OCI-LY3 (cell line): ENCODE results near the gene DOK3.

ENCODE experiments used
- H2AFZ ChIP-seq: fragments of 200-600, 300-600 bp; shearing (Covaris generic); 2 replicates; pipeline ENCODE4 v1.6.0; 2014; ENCODE audit warnings: antibody characterized with exemption, low read depth, low read length
- H3K27ac ChIP-seq: fragments of 200-600, 300-600 bp; sonication (generic); 2 replicates; pipeline ENCODE4 v1.5.1; 2014; ENCODE audit warnings: mild to moderate bottlenecking, low read length, moderate library complexity, mixed read lengths
- H3K27me3 ChIP-seq: fragments of 200-600, 300-600 bp; sonication (generic); 2 replicates; pipeline ENCODE4 v1.6.1; 2014; ENCODE audit warnings: low read depth, low read length, mixed read lengths
- H3K36me3 ChIP-seq: fragments of 200-600, 300-600 bp; sonication (generic); replicated peaks from 2 replicates; pipeline ENCODE3; 2014; ENCODE audit warnings: low read depth, low read length, mixed read lengths
- H3K4me1 ChIP-seq: fragments of 300-600, 200-600 bp; sonication (generic); 2 replicates; pipeline ENCODE4 v1.6.1; 2014; ENCODE audit warnings: low read length, mixed read lengths
- H3K4me2 ChIP-seq: fragments of 200-600, 300-600 bp; sonication (generic); 2 replicates; pipeline ENCODE4 v1.6.1; 2014; ENCODE audit warnings: low read length, mixed read lengths
- H3K4me3 ChIP-seq: fragments of 300-600, 200-600 bp; sonication (generic); 2 replicates; pipeline ENCODE4 v1.5.1; 2014; ENCODE audit warnings: antibody characterized with exemption, mild to moderate bottlenecking, low read length, moderate library complexity
- H3K79me2 ChIP-seq: fragments of 300-600, 200-600 bp; shearing (Covaris generic); 2 replicates; pipeline ENCODE4 v1.6.1; 2014; ENCODE audit warnings: mild to moderate bottlenecking, low read length, mixed read lengths
- H3K9ac ChIP-seq: fragments of 300-600, 200-600 bp; shearing (Covaris generic); 2 replicates; pipeline ENCODE4 v1.6.0; 2014; ENCODE audit warnings: mild to moderate bottlenecking, low read length, moderate library complexity
- H3K9me3 ChIP-seq: fragments of 200-600, 300-600 bp; shearing (Covaris generic); 2 replicates; pipeline ENCODE4 v1.6.1; 2014; ENCODE audit warnings: low read length, mixed read lengths; ENCODE audit not compliant: insufficient read depth
- H4K20me1 ChIP-seq: fragments of 200-600, 300-600 bp; sonication (generic); 2 replicates; pipeline ENCODE4 v1.6.1; 2016; ENCODE audit warnings: low read length, mixed read lengths; ENCODE audit not compliant: insufficient read depth
- CTCF ChIP-seq: fragments of 200-600, 300-600 bp; sonication (generic); IDR thresholded peaks from 2 replicates; pipeline ENCODE4 v1.5.1; 2014; ENCODE audit warnings: antibody characterized with exemption, low read length, low read depth
- EZH2phosphoT487 ChIP-seq: fragments of 200-600 bp; shearing (Covaris generic); IDR thresholded peaks from 2 replicates; pipeline ENCODE4 v1.6.1; 2018; ENCODE audit warnings: antibody characterized with exemption, mixed run types, low read depth

The DOK3 gene

GRCh38 chr5:177545487-177546257 is 36.0 kb upstream of the DOK3 start:
- no peak for TF ChIP-seq EZH2phosphoT487
- no peak for TF ChIP-seq CTCF
- peaks cover 70% of the 10 kb centered on the region for H3K79me2 ChIP-seq
- H4K20me1 ChIP-seq: peaks cover 43% of the 10 kb centered on the region
- H3K4me2 ChIP-seq: no peak overlapping the region
- no peak overlapping the region for H2AFZ ChIP-seq
- no peaks in the 10 kb centered on the region for H3K4me1 ChIP-seq
- peaks cover 14% of the 10 kb centered on the region for H3K36me3 ChIP-seq
- H3K9ac ChIP-seq: no peak overlapping the region
- H3K27me3 ChIP-seq: no peaks in the 10 kb centered on the region
- no peak overlapping the region for H3K27ac ChIP-seq
- no peak overlapping the region for H3K4me3 ChIP-seq
- H3K9me3 ChIP-seq: no peaks in the 10 kb centered on the region

DNA sequence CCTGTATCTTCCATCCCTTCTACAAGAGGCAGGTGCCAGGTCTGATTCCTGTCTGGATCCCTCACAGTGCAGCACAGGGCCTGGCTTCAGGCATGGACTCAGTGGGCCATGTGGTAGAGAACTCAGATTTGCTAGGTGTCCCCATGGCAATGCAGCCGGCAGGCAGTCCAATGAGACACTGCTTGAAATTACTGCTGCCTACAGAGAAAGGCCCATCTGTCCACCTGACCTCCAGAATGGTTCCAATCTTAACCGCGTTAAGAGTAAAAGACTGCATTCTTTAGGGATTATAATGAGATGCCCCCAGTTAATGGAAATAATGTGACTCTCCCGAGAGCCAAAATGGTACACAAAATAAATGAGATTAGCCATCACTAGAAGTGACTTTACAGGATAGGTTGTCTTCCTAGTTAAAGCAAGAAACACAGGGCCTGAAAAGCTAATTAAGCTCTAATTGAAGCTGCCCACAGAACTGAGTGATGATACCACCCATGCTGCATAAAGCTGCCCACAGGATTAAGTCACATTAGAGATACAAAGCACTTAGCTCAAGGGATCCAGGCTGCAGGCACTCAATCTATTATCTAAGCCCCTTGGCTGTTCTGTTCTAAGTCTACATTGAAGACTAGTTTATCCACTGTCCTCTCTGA is 33.3 kb upstream of the DOK3 start:
- H3K79me2 ChIP-seq: peaks cover 63% of the 10 kb centered on the region
- no peak overlapping the region for H3K4me3 ChIP-seq
- no peak overlapping the region for H3K9ac ChIP-seq
- no peaks in the 10 kb centered on the region for H3K27me3 ChIP-seq
- peaks cover 44% of the 10 kb centered on the region for H4K20me1 ChIP-seq
- H3K4me2 ChIP-seq: no peak overlapping the region
- no peaks in the 10 kb centered on the region for H3K4me1 ChIP-seq
- H2AFZ ChIP-seq: no peak overlapping the region
- H3K9me3 ChIP-seq: no peaks in the 10 kb centered on the region
- no peak for TF ChIP-seq CTCF
- no peak for TF ChIP-seq EZH2phosphoT487
- H3K27ac ChIP-seq: no peak overlapping the region
- H3K36me3 ChIP-seq: peaks cover 19% of the 10 kb centered on the region

DNA sequence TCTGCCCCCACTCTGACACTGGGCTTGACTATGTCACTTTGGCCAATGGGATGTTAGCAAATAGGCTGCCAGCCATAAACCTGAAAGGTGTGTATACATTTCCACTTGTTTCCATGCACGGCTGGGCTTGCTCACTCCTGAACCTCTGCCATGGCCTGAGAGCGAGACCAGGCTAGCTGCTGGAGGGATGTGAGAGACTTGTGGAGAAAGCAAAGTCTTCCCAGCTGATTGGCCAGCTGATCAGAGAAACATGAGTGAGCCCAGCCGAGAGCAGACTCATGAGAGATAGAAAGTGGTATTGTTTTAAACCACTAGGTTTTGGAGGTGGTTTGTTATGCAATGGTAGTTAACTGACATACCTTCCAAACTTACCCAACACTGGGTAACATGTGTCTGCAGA is 30.8 kb upstream of the DOK3 start:
- no peaks in the 10 kb centered on the region for H3K9me3 ChIP-seq
- peaks cover 43% of the 10 kb centered on the region for H3K79me2 ChIP-seq
- H3K4me1 ChIP-seq: no peaks in the 10 kb centered on the region
- TF ChIP-seq CTCF: no peak
- no peak for TF ChIP-seq EZH2phosphoT487
- H3K4me2 ChIP-seq: no peak overlapping the region
- no peak overlapping the region for H3K4me3 ChIP-seq
- no peak overlapping the region for H3K27ac ChIP-seq
- no peaks in the 10 kb centered on the region for H3K27me3 ChIP-seq
- no peak overlapping the region for H2AFZ ChIP-seq
- peaks cover 32% of the 10 kb centered on the region for H3K36me3 ChIP-seq
- no peak overlapping the region for H3K9ac ChIP-seq
- H4K20me1 ChIP-seq: peaks cover 32% of the 10 kb centered on the region

DNA sequence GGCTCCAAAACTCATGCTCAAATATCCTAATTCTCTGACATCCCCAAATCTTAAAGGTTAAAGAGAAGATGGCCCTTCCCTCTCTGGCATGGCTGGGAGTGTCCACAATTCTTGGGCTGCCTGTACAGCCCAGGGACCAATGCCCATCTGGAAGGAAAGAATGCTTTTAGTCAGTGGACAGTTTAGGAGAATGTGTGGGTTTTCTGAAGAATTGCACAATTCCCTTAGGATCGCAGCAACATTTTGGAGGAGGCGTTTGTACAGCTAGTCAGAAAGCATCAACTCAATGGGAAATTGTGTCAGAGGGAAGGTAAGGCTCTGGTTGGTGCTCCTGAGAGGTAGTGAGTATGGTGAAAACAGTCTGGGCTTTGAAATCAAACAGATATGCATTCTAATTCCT is 29.8 kb upstream of the DOK3 start:
- peaks cover 32% of the 10 kb centered on the region for H4K20me1 ChIP-seq
- H3K36me3 ChIP-seq: peaks cover 32% of the 10 kb centered on the region
- H3K79me2 ChIP-seq: peaks cover 42% of the 10 kb centered on the region
- no peak overlapping the region for H3K4me2 ChIP-seq
- no peaks in the 10 kb centered on the region for H3K9me3 ChIP-seq
- H3K4me3 ChIP-seq: no peak overlapping the region
- TF ChIP-seq CTCF (no peak), EZH2phosphoT487 (no peak)
- H2AFZ ChIP-seq: no peak overlapping the region
- H3K9ac ChIP-seq: no peak overlapping the region
- H3K27me3 ChIP-seq: no peaks in the 10 kb centered on the region
- no peaks in the 10 kb centered on the region for H3K4me1 ChIP-seq
- no peak overlapping the region for H3K27ac ChIP-seq
